ENCODE results near the gene UACA. TPM values are rescaled to one million over a fixed set of nuclear protein-coding genes. Genes with fewer than 3 reads are reported as not detected.

Gene UACA
- total RNA-seq, 1 donor from 2014 or later, result 5.2 TPM

GRCh38 chr15:70615435-70616310, 147.7 kb downstream of the UACA start:
- no peak for DNase-seq
- Mint-ChIP-seq H3K4me1 (ENCODE audit: low read depth, unreplicated experiment) (no peaks in the 10 kb centered on the region), H3K36me3 (ENCODE audit: unreplicated experiment) (no peaks in the 10 kb centered on the region), H3K27ac (ENCODE audit: unreplicated experiment) (no peak overlapping the region), H3K9me3 (ENCODE audit: unreplicated experiment) (peaks cover 2% of the 10 kb centered on the region), H3K27me3 (ENCODE audit: unreplicated experiment) (no peaks in the 10 kb centered on the region), H3K4me3 (ENCODE audit: unreplicated experiment) (no peak overlapping the region)
- no peak for TF ChIP-seq CTCF (IDR thresholded peaks at IDR 0.05; ENCODE audit: partially characterized antibody, unreplicated experiment)

GRCh38 chr15:70614221-70614620, 149.1 kb downstream of the UACA start:
- no peak for DNase-seq
- Mint-ChIP-seq H3K36me3 (ENCODE audit: unreplicated experiment) (no peaks in the 10 kb centered on the region), H3K27me3 (ENCODE audit: unreplicated experiment) (no peaks in the 10 kb centered on the region), H3K4me3 (ENCODE audit: unreplicated experiment) (no peak overlapping the region), H3K4me1 (ENCODE audit: low read depth, unreplicated experiment) (no peaks in the 10 kb centered on the region), H3K9me3 (ENCODE audit: unreplicated experiment) (peaks cover 3% of the 10 kb centered on the region), H3K27ac (ENCODE audit: unreplicated experiment) (no peak overlapping the region)
- no peak for TF ChIP-seq CTCF (IDR thresholded peaks at IDR 0.05; ENCODE audit: partially characterized antibody, unreplicated experiment)

GRCh38 chr15:70613271-70613670, 150.1 kb downstream of the UACA start:
- Mint-ChIP-seq H3K27ac (ENCODE audit: unreplicated experiment) (no peak overlapping the region), H3K4me3 (ENCODE audit: unreplicated experiment) (no peak overlapping the region), H3K9me3 (ENCODE audit: unreplicated experiment) (peaks cover 3% of the 10 kb centered on the region), H3K36me3 (ENCODE audit: unreplicated experiment) (no peaks in the 10 kb centered on the region), H3K4me1 (ENCODE audit: low read depth, unreplicated experiment) (no peaks in the 10 kb centered on the region), H3K27me3 (ENCODE audit: unreplicated experiment) (no peaks in the 10 kb centered on the region)
- no peak for TF ChIP-seq CTCF (IDR thresholded peaks at IDR 0.05; ENCODE audit: partially characterized antibody, unreplicated experiment)
- DNase-seq, result no peak

- Mint-ChIP-seq H3K4me1 (ENCODE audit: low read depth, unreplicated experiment) (no peaks in the 10 kb centered on the region), H3K36me3 (ENCODE audit: unreplicated experiment) (no peaks in the 10 kb centered on the region), H3K27ac (ENCODE audit: unreplicated experiment) (no peak overlapping the region), H3K4me3 (ENCODE audit: unreplicated experiment) (no peak overlapping the region), H3K27me3 (ENCODE audit: unreplicated experiment) (no peaks in the 10 kb centered on the region), H3K9me3 (ENCODE audit: unreplicated experiment) (peaks cover 1% of the 10 kb centered on the region)
- no peak for TF ChIP-seq CTCF (IDR thresholded peaks at IDR 0.05; ENCODE audit: partially characterized antibody, unreplicated experiment)
- no peak for DNase-seq
These were observed 152.1 kb downstream of the UACA start for GRCh38 chr15:70611286-70611685.

- no peak overlapping the region for H3K27ac Mint-ChIP-seq (ENCODE audit: unreplicated experiment)
- no peak overlapping the region for H3K4me3 Mint-ChIP-seq (ENCODE audit: unreplicated experiment)
- no peaks in the 10 kb centered on the region for H3K4me1 Mint-ChIP-seq (ENCODE audit: low read depth, unreplicated experiment)
- DNase-seq, result no peak
- no peak for TF ChIP-seq CTCF (IDR thresholded peaks at IDR 0.05; ENCODE audit: partially characterized antibody, unreplicated experiment)
- H3K27me3 Mint-ChIP-seq (ENCODE audit: unreplicated experiment), result no peaks in the 10 kb centered on the region
- peaks cover 1% of the 10 kb centered on the region for H3K9me3 Mint-ChIP-seq (ENCODE audit: unreplicated experiment)
- H3K36me3 Mint-ChIP-seq (ENCODE audit: unreplicated experiment), result no peaks in the 10 kb centered on the region
These were observed 152.8 kb downstream of the UACA start for GRCh38 chr15:70610541-70610940.
